HUES64 (cell line): Measurements from ENCODE around the gene C2CD4C.
"Not testable (repeated sequence)": the region's sequence is repeated elsewhere in the genome, so short reads cannot be mapped to it uniquely, and the experiment has no call there.

ENCODE experiments used
- H3K27ac ChIP-seq: 2 replicates; pipeline ENCODE4 v1.7.0; 2013; ENCODE audit warnings: low read depth, low read length, inconsistent platforms
- H3K27me3 ChIP-seq: 2 replicates; pipeline ENCODE4 v1.6.1; 2013; ENCODE audit warnings: mild to moderate bottlenecking, low read length; ENCODE audit not compliant: insufficient read depth
- H3K36me3 ChIP-seq: 2 replicates; pipeline ENCODE4 v1.6.1; 2013; ENCODE audit warnings: mild to moderate bottlenecking, low read length; ENCODE audit not compliant: insufficient read depth
- H3K4me1 ChIP-seq: 2 replicates; pipeline ENCODE4 v1.6.1; 2013; ENCODE audit warnings: mild to moderate bottlenecking, low read length, moderate library complexity; ENCODE audit not compliant: insufficient read depth
- H3K4me3 ChIP-seq: 2 replicates; pipeline ENCODE4 v1.5.1; 2013; ENCODE audit warnings: mild to moderate bottlenecking, low read length, moderate library complexity
- H3K9ac ChIP-seq: 2 replicates; pipeline ENCODE4 v1.6.1; 2013; ENCODE audit warnings: mild to moderate bottlenecking, low read depth, low read length
- H3K9me3 ChIP-seq: 2 replicates; pipeline ENCODE4 v1.6.1; 2013; ENCODE audit warnings: low read depth, low read length; ENCODE audit not compliant: insufficient read depth
- WGBS: fragments of 150-250, 120-280 bp; methylation state at CpG from one replicate; pipeline ENCODE4 v1.1.7; 2013; ENCODE audit warnings: missing lambda C conversion rate; 5-methylcytosine and 5-hydroxymethylcytosine counted together

The C2CD4C gene

DNA sequence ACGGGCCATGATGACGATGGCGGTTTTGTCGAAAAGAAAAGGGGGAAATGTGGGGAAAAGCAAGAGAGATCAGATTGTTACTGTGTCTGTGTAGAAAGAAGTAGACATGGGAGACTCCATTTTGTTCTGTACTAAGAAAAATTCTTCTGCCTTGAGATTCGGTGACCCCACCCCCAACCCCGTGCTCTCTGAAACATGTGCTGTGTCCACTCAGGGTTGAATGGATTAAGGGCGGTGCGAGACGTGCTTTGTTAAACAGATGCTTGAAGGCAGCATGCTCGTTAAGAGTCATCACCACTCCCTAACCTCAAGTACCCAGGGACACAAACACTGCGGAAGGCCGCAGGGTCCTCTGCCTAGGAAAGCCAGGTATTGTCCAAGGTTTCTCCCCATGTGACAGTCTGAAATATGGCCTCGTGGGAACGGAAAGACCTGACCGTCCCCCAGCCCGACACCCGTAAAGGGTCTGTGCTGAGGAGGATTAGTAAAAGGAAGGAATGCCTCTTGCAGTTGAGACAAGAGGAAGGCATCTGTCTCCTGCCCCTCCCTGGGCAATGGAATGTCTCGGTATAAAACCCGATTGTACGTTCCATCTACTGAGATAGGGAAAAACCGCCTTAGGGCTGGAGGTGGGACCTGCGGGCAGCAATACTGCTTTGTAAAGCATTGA is 22.2 kb downstream of the C2CD4C start:
- H3K9me3 ChIP-seq, H3K36me3 ChIP-seq, H3K27me3 ChIP-seq, H3K4me3 ChIP-seq: not testable (repeated sequence)
- Histone ChIP-seq H3K9ac (peak overlapping the region; percentile 47; the same call in 1 of the 2 replicates), H3K4me1 (peaks cover 28% of the 10 kb centered on the region), H3K27ac (peak overlapping the region; percentile 75; the same call in 1 of the 2 replicates)
- WGBS: 21% methylated on average over 18 of the region's 22 CpGs

DNA sequence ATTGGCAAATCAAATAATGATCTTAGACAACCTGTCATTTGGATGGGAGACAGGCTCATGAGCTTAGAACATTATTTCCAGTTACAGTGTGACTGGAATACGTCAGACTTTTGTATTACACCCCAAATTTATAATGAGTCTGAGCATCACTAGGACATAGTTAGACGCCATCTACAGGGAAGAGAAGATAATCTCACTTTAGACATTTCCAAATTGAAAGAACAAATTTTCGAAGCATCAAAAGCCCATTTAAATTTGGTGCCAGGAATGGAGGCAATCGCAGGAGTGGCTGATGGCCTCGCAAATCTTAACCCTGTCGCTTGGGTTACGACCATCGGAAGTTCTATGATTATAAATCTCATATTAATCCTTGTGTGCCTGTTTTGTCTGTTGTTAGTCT is 22.8 kb downstream of the C2CD4C start:
- 90% methylated on average over 7 of the region's 8 CpGs for WGBS
- peak overlapping the region; percentile 49; the same call in 1 of the 2 replicates for H3K27ac ChIP-seq
- not testable (repeated sequence) for H3K27me3 ChIP-seq, H3K36me3 ChIP-seq, H3K4me3 ChIP-seq, H3K9me3 ChIP-seq
- H3K4me1 ChIP-seq: peaks cover 28% of the 10 kb centered on the region
- peak overlapping the region; percentile 47; the same call in 1 of the 2 replicates for H3K9ac ChIP-seq

DNA sequence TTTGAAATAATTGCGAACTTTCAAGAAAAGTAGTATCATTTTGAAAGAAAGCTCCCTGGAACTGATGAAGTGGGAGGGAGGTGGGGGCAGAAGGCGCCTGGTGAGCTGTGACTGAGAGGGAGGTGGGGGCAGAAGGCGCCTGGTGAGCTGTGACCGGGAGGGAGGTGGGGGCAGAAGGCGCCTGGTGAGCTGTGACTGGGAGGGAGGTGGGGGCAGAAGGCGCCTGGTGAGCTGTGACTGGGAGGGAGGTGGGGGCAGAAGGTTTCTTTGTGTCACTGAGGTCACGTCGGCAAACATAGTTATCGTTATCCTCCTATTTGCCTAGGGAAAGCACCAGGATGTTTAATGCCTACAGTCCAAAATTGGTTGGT is 24.2 kb downstream of the C2CD4C start:
- no peaks in the 10 kb centered on the region for H3K27me3 ChIP-seq
- no peak overlapping the region; the same call in 1 of the 2 replicates for H3K27ac ChIP-seq
- H3K36me3 ChIP-seq: no peaks in the 10 kb centered on the region
- 76% methylated on average over 9 of the region's 9 CpGs for WGBS
- no peak overlapping the region for H3K9ac ChIP-seq
- no peak overlapping the region for H3K4me3 ChIP-seq
- no peaks in the 10 kb centered on the region for H3K9me3 ChIP-seq
- peaks cover 28% of the 10 kb centered on the region for H3K4me1 ChIP-seq

- 36% methylated on average over 44 of the region's 44 CpGs for WGBS
- H3K27ac ChIP-seq: peak overlapping the region; percentile 53; the same call in 1 of the 2 replicates
- no peak overlapping the region for H3K9ac ChIP-seq
- no peaks in the 10 kb centered on the region for H3K9me3 ChIP-seq
- H3K27me3 ChIP-seq: no peaks in the 10 kb centered on the region
- H3K4me3 ChIP-seq: no peak overlapping the region
- H3K36me3 ChIP-seq: no peaks in the 10 kb centered on the region
- peaks cover 23% of the 10 kb centered on the region for H3K4me1 ChIP-seq
Measured at GRCh38 chr19:383922-384798, 24.8 kb downstream of the C2CD4C start.

GRCh38 chr19:383040-383439 is 25.9 kb downstream of the C2CD4C start:
- Histone ChIP-seq H3K27ac (no peak overlapping the region), H3K27me3 (no peaks in the 10 kb centered on the region), H3K9me3 (no peaks in the 10 kb centered on the region), H3K4me1 (peaks cover 17% of the 10 kb centered on the region), H3K36me3 (no peaks in the 10 kb centered on the region), H3K4me3 (no peak overlapping the region), H3K9ac (no peak overlapping the region)
- WGBS: 91% methylated on average over 19 of the region's 19 CpGs

- peaks cover 15% of the 10 kb centered on the region for H3K4me1 ChIP-seq
- not testable (repeated sequence) for H3K9me3 ChIP-seq, H3K27ac ChIP-seq, H3K4me3 ChIP-seq, H3K9ac ChIP-seq, H3K36me3 ChIP-seq, H3K27me3 ChIP-seq
- 82% methylated on average over 7 of the region's 9 CpGs for WGBS
Measured at GRCh38 chr19:382578-382977, 26.4 kb downstream of the C2CD4C start.

GRCh38 chr19:381901-382300 is 27.0 kb downstream of the C2CD4C start:
- H3K9me3 ChIP-seq, H3K4me3 ChIP-seq, H3K9ac ChIP-seq, H3K36me3 ChIP-seq, H3K27me3 ChIP-seq, H3K27ac ChIP-seq: not testable (repeated sequence)
- H3K4me1 ChIP-seq: peaks cover 11% of the 10 kb centered on the region; the same call in 1 of the 2 replicates
- WGBS: 84% methylated on average over 10 of the region's 11 CpGs

DNA sequence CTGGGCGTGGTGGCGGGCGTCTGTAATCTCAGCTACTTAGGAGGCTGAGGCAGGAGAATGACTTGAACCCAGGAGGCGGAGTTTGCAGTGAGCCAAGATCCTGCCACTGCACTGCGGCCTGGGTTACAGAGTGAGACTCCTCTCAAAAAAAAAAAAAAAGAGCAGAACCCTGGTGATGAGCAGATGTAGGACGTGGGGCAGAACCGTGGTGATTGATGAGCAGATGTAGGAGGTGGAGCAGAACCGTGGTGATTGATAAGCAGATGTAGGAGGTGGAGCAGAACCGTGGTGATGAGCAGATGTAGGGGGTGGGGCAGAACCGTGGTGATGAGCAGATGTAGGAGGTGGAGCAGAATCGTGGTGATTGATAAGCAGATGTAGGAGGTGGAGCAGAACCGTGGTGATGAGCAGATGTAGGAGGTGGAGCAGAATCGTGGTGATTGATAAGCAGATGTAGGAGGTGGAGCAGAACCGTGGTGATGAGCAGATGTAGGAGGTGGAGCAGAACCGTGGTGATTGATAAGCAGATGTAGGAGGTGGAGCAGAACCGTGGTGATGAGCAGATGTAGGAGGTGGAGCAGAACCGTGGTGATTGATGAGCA is 28.2 kb downstream of the C2CD4C start:
- H3K4me1 ChIP-seq, H3K27ac ChIP-seq, H3K36me3 ChIP-seq, H3K9ac ChIP-seq, H3K4me3 ChIP-seq, H3K9me3 ChIP-seq, H3K27me3 ChIP-seq: not testable (repeated sequence)
- 78% methylated on average over 10 of the region's 17 CpGs for WGBS

DNA sequence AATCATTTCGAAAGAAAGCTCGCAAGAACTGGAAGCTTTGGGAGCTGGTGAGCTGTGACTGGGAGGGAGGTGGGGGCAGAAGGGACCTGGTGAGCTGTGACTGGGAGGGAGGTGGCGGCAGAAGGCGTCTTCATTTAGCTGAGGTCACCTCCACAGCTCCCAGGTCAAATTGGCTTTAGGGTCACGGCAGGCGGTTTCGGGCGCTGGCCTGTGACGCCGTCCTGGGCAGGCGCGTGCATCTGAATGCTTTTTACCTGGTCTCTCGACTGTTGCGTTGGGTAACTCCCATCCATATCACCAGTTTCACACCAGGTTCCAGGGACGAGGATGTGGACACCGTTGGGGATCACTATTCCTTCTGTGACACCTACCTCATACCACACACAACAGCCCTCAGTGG is 29.2 kb downstream of the C2CD4C start:
- Histone ChIP-seq H3K4me3 (no peak overlapping the region), H3K27ac (no peak overlapping the region), H3K4me1 (0 out of 2 replicates have a peak, but pooled peaks cover 7% of the 10 kb centered on the region), H3K36me3 (no peaks in the 10 kb centered on the region), H3K9ac (no peak overlapping the region), H3K27me3 (no peaks in the 10 kb centered on the region), H3K9me3 (no peaks in the 10 kb centered on the region)
- WGBS: 96% methylated on average over 16 of the region's 16 CpGs

DNA sequence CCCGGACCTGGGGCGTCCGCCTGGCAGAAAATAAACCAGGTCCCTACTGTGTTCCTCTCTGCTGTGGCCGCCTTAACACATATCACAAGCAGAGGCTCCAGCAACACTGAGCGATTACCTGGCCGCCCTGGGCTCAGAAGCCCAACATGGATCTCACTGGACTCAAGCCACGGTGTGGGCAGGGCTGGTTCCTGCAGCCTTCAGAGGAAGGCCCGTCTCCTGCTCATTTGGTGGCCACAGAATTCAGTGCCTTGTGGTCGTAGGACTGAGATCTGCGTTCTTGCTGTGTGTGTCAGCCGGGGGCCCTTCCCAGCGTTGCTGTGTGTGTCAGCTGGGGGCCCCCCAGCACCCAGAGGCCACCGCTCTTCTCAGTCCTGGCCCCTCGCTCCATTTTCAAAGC is 30.2 kb downstream of the C2CD4C start:
- WGBS: 89% methylated on average over 14 of the region's 14 CpGs
- Histone ChIP-seq H3K9me3 (no peaks in the 10 kb centered on the region), H3K36me3 (no peaks in the 10 kb centered on the region), H3K4me1 (no peaks in the 10 kb centered on the region), H3K4me3 (no peak overlapping the region), H3K27me3 (no peaks in the 10 kb centered on the region), H3K9ac (no peak overlapping the region), H3K27ac (no peak overlapping the region)
